SKM-1 treated with dmso at 0.1 percent for 144 hours (cell line): ENCODE data around the gene SH3TC1.

ENCODE experiments used
- DNase-seq: peaks from one replicate; lab custom pipeline; 2025; ENCODE audit not compliant: unreplicated experiment; lab: John Stamatoyannopoulos, UW

The SH3TC1 gene

DNA sequence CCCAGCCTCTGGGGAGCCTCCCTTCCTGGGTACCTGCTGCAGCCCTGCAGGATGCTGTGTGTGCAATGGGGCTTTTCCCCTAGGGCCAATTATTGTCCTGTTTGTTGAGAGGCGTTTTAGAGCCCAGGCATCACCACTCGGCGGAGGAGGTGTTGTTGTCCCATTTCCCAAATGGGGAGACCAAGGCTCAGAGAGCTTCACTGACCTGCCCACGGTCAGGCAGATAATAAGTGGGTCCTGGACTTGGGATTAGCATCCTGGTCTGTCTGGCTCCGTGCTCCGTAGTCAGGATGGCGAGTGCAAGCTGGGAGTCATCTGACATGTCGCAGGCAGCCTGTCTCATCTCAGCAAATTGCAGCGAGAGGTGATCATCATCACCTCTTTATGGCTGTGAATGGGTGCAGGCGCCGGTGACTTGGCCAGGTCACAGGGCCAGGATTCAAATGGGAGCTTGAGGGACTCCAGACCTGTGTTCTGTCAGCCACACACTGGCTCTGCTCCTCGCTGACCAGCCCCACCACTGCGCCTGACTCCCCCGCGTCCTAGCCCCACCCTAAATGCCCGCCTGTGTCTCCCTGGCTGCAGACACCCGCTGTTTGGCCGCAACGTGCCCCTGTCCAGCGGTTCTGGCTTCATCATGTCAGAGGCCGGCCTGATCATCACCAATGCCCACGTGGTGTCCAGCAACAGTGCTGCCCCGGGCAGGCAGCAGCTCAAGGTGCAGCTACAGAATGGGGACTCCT, 87.1 kb downstream of the SH3TC1 start:
- DNase-seq: no peak

DNA sequence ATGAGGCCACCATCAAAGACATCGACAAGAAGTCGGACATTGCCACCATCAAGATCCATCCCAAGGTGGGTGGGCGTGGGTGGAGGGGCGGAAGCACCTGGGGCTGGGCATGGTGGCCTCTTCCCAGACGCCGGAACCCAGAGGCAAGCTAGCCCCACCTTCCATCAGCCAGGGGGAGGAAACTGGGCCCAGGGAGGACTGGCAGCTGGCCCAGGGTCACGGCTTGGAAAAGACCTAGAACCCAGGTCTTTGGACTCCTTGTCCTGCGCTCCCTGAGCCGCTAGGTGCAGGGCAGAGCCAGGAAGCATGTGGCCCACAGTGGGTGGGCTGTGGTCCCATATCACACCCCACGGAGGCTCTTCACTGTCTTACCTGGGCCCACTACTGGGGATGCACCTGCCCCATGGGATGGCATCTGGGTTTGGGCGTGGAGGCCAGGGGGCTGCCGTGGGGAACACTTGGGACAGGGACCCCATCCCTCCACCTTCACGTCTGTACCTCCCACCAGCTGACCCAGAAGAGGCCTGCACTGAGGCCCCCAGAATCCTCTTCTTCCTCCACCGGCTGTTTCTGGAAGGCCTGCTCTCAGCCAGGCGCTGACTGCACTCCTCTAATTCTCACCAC, 87.7 kb downstream of the SH3TC1 start:
- no peak for DNase-seq

DNA sequence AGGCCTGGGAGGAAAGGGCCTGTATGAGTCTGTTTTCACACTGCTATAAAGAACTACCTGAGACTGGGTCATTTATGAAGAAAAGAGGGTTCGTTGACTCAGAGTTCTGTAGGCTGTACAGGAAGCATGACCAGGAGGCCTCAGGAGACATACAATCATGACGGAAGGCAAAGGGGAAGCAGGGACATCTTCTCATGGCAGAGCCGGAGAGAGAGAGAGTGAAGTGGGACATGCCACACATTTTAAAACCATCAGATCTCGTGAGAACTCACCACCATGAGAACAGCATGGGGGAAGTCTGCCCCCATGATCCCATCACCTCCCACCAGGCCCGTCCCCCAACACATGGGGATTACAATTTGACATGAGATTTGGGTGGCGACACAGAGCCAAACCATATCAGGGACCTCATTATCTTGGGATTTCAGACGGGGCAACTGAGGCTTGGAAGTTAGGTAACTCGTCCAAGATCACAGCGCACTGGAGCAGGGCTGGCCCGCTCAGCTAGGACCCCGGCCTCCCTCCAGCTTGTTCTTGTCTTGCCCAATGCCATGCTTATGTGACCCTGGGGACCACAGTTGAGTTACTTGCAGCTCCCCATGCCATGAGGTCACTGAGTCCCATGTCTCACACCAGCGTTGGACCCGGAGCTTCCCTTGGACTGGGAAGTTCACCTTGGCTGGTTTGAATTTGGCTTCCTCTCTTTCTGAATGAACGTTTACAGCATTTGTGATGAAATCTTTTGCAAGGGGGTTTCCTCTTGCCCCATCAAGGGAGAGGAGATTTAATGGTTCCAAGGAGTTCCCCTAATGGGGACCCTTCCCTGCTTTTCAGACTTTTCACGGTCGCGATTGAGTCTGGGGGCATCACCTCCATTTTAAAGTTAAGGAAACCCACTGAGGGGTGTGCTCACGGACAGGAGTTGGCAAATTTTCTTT, 88.5 kb downstream of the SH3TC1 start:
- peak; percentile 79 for DNase-seq

GRCh38 chr4:8289151-8289750, 90.2 kb downstream of the SH3TC1 start:
- no peak for DNase-seq

- no peak for DNase-seq
Measured at GRCh38 chr4:8289956-8290700, 91.0 kb downstream of the SH3TC1 start.

DNA sequence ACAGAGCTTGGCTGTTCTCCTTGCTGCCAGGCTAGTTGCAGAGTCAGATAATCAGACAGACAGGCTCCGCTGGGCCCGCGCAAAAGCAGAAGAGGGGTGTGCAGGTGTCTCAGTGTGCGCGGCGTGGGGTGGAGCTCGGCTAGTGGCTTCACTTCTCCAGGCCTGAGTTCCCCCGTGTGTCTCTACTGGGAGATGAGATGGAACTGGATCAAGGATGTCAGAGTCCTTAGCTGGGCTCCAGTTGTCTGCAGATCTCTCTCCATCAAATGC, 91.5 kb downstream of the SH3TC1 start:
- DNase-seq: no peak
